HepG2 (cell line): ENCODE data around the gene CTNNBIP1. TPM values are rescaled to one million over a fixed set of nuclear protein-coding genes. Genes with fewer than 3 reads are reported as not detected.

Source experiments
- ATAC-seq: fragments of 200-7000 bp; cut with Tn5 transposase; 3 replicates; pipeline ENCODE4 v1.9.1; 2020; ENCODE audit warnings: mild to moderate bottlenecking, moderate library complexity
- BruUV-seq: library from RNA; stranded (reverse); fragments of 400-500 nt; replicated peaks from 2 replicates; lab custom pipeline; 2021; lab: Mats Ljungman, UMichigan
- CTCF ChIA-PET: fragments of 300-600 bp; formaldehyde crosslinking; extraction: SDS; loops from one replicate; lab custom pipeline; 2021; ENCODE audit warnings: low total read pairs, inconsistent platforms, low intra/inter-chr PET ratio; lab: Yijun Ruan, JAX
- POLR2A ChIA-PET: fragments of 350-600 bp; sonication (Branson Sonifier 250); formaldehyde crosslinking; loops from one replicate; lab custom pipeline; 2020; ENCODE audit warnings: antibody characterized with exemption, inconsistent platforms; lab: Yijun Ruan, JAX
- DNase-seq: peaks from one replicate; pipeline ENCODE4 v3.0.0-alpha.2; 2015; ENCODE audit warnings: low spot score
- FAIRE-seq: peaks from 3 replicates; lab custom pipeline; 2011; peaks lifted over from hg19 to GRCh38; lab: Jason Lieb, UNC
- H2AFZ ChIP-seq: one replicate; pipeline ENCODE4 v1.6.1; 2011; ENCODE audit warnings: low read length, inconsistent platforms
- H3K27ac ChIP-seq: fragments of 300-600 bp; 3 replicates; pipeline ENCODE4 v1.8.0; 2011; ENCODE audit warnings: mixed run types, mild to moderate bottlenecking, mixed read lengths, low read length, inconsistent platforms; ENCODE audit not compliant: insufficient read depth; ENCODE audit errors: extremely low read length
- H3K27me3 ChIP-seq, 2 experiments: fragments of 200-600 bp in 1 of 2; 2 replicates in 1 of 2; 3 replicates in 1 of 2; pipeline versions ENCODE4 v1.6.0 to v1.8.0; 2011; ENCODE audit warnings: low read length in 2 of 2, mild to moderate bottlenecking in 2 of 2, moderate library complexity in 2 of 2, inconsistent platforms in 1 of 2; ENCODE audit not compliant: insufficient read depth in 2 of 2, control insufficient read depth in 1 of 2
- H3K36me3 ChIP-seq, 2 experiments: fragments of 200-600 bp in 1 of 2; replicated peaks in 1 of 2; 2 replicates in 1 of 2; 3 replicates in 1 of 2; pipeline versions ENCODE4 v1.5.1 to v1.8.0; 2011; ENCODE audit warnings: low read length in 2 of 2, inconsistent platforms in 1 of 2; ENCODE audit not compliant: insufficient read depth in 2 of 2, control insufficient read depth in 1 of 2
- H3K4me1 ChIP-seq: 2 replicates; pipeline ENCODE4 v1.5.1; 2012; ENCODE audit warnings: low read length, inconsistent platforms; ENCODE audit not compliant: insufficient read depth
- H3K4me2 ChIP-seq: 2 replicates; pipeline ENCODE4 v1.6.0; 2011; ENCODE audit warnings: low read depth, low read length, inconsistent platforms
- H3K4me3 ChIP-seq, 3 experiments: fragments of 200-600 bp in 1 of 3; sonication (generic), shearing (Covaris generic) in 1 of 3; replicated peaks in 1 of 3; 2 replicates each; pipeline ENCODE4 v1.5.1; 2011 to 2016; ENCODE audit warnings: low read length in 3 of 3, inconsistent platforms in 2 of 3, low read depth in 2 of 3, mild to moderate bottlenecking in 2 of 3, control low read depth in 1 of 3, mixed read lengths in 1 of 3; ENCODE audit not compliant: insufficient read depth in 1 of 3
- H3K79me2 ChIP-seq: one replicate; pipeline ENCODE4 v1.6.1; 2011; ENCODE audit warnings: low read length, inconsistent platforms; ENCODE audit not compliant: insufficient read depth
- H3K9ac ChIP-seq: 2 replicates; pipeline ENCODE4 v1.6.0; 2011; ENCODE audit warnings: mild to moderate bottlenecking, low read depth, low read length, inconsistent platforms; ENCODE audit not compliant: insufficient read depth
- H3K9me3 ChIP-seq: 2 replicates; pipeline ENCODE4 v1.5.1; 2012; ENCODE audit warnings: mild to moderate bottlenecking, low read length
- H4K20me1 ChIP-seq: 2 replicates; pipeline ENCODE4 v1.6.0; 2011; ENCODE audit warnings: inconsistent platforms, mild to moderate bottlenecking, low read length, moderate library complexity; ENCODE audit not compliant: insufficient read depth
- CBFB ChIP-seq: sonication (generic); formaldehyde crosslinking; IDR thresholded peaks from 2 replicates; pipeline ENCODE4 v1.4.0; 2020; ENCODE audit warnings: missing genetic modification reagents
- ERF ChIP-seq: IDR thresholded peaks from 2 replicates; pipeline ENCODE4 v1.6.1; 2018; ENCODE audit warnings: missing biosample characterization, missing genetic modification reagents
- FOXJ3 ChIP-seq: sonication (generic); formaldehyde crosslinking; IDR thresholded peaks from 2 replicates; pipeline ENCODE4 v1.4.0; 2020; ENCODE audit warnings: missing genetic modification reagents, mild to moderate bottlenecking, borderline replicate concordance
- RAD21 ChIP-seq: fragments of 450-650 bp; formaldehyde crosslinking; IDR thresholded peaks from 2 replicates; pipeline ENCODE4 v1.5.0; 2020; ENCODE audit warnings: mild to moderate bottlenecking
- RXRA ChIP-seq: sonication (generic); formaldehyde crosslinking; IDR thresholded peaks from 2 replicates; pipeline ENCODE4 v1.5.1; 2020; ENCODE audit warnings: missing genetic modification reagents
- STAG1 ChIP-seq: sonication (generic); formaldehyde crosslinking; IDR thresholded peaks from 2 replicates; pipeline ENCODE4 v1.4.0; 2020; ENCODE audit warnings: missing genetic modification reagents
- XRCC5 ChIP-seq: fragments of 200-400 bp; formaldehyde crosslinking; optimal IDR thresholded peaks from 2 replicates; pipeline ENCODE3; 2017; ENCODE audit warnings: mild to moderate bottlenecking, low read length
- YEATS2 ChIP-seq: sonication (generic); formaldehyde crosslinking; IDR thresholded peaks from 2 replicates; pipeline ENCODE4 v1.4.0; 2020; ENCODE audit warnings: missing genetic modification reagents, borderline replicate concordance
- YY1 ChIP-seq: IDR thresholded peaks from 2 replicates; pipeline ENCODE4 v1.6.1; 2011; ENCODE audit warnings: low read length, low read depth, moderate library complexity, mild to moderate bottlenecking; ENCODE audit not compliant: insufficient read depth, insufficient replicate concordance
- ZNF572 ChIP-seq: sonication (generic); formaldehyde crosslinking; IDR thresholded peaks from 2 replicates; pipeline ENCODE4 v1.5.1; 2020; ENCODE audit warnings: mild to moderate bottlenecking, missing genetic modification reagents
- ZNF605 ChIP-seq: sonication (generic); formaldehyde crosslinking; IDR thresholded peaks from 2 replicates; pipeline ENCODE4 v1.8.0; 2022; ENCODE audit warnings: mild to moderate bottlenecking, missing genetic modification reagents
- ZNF614 ChIP-seq: IDR thresholded peaks from 2 replicates; pipeline ENCODE4 v1.6.1; 2018; ENCODE audit warnings: missing biosample characterization, missing genetic modification reagents, inconsistent platforms, borderline replicate concordance
- ZNF782 ChIP-seq: sonication (generic); formaldehyde crosslinking; IDR thresholded peaks from 2 replicates; pipeline ENCODE4 v1.4.0; 2020; ENCODE audit warnings: missing genetic modification reagents, mild to moderate bottlenecking, borderline replicate concordance
- ZNF792 ChIP-seq: IDR thresholded peaks from 2 replicates; pipeline ENCODE4 v1.6.1; 2016
- whole genome bisulfite sequencing: methylation state at CpG from one replicate; pipeline ENCODE4 v1.1.6; 2017; ENCODE audit warnings: low lambda C conversion rate; 5-methylcytosine and 5-hydroxymethylcytosine counted together
- in situ Hi-C: cut with HindIII; loops from 2 replicates; pipeline ENCODE4 v1.10.0; 2017; ENCODE audit warnings: low pct_unique_long_range_greater_than_20kb; ENCODE audit not compliant: extremely low pct_ligation_motif_present
- intact Hi-C: fragments of 100-400 bp; cut with micrococcal nuclease; formaldehyde crosslinking; loops from one replicate; pipeline ENCODE4 v1.10.0; 2022; ENCODE audit not compliant: unreplicated experiment
- polyA plus RNA-seq, 8 experiments: library from polyadenylated mRNA; depleted of rRNA in 3 of 8; stranded (reverse) in 7 of 8; unstranded in 1 of 8; fragments of >200 nt; fragmentation: Illumina TruSeq in 4 of 8; extraction: Trizol in 4 of 8; gene quantifications; 2 replicates each; pipeline versions ENCODE4 v1.2.1 to v1.2.3, GENCODE V29; 2011 to 2016; ENCODE audit warnings: low read depth in 4 of 8, missing spikeins in 1 of 8, mixed read lengths in 1 of 8; ENCODE audit not compliant: insufficient read depth in 1 of 8
- total RNA-seq, 5 experiments: library from RNA; depleted of rRNA; stranded (reverse); fragments of >200 nt; fragmentation: Illumina TruSeq; extraction: Trizol; gene quantifications; 2 replicates each; pipeline ENCODE4 v1.2.3, GENCODE V29; 2016; ENCODE audit warnings: low read depth in 1 of 5
- TF ChIP-seq, protein P1 (sequence below): sonication (generic); formaldehyde crosslinking; IDR thresholded peaks from 2 replicates; pipeline ENCODE4 v1.9.0; 2022; ENCODE audit warnings: missing genetic modification reagents, mild to moderate bottlenecking, borderline replicate concordance
- TF ChIP-seq, protein P2 (sequence below): sonication (generic); formaldehyde crosslinking; IDR thresholded peaks from 2 replicates; pipeline ENCODE4 v1.5.1; 2020; ENCODE audit warnings: mild to moderate bottlenecking, moderate library complexity, missing genetic modification reagents
- TF ChIP-seq, protein P3 (sequence below): IDR thresholded peaks from 2 replicates; pipeline ENCODE4 v1.6.1; 2012; ENCODE audit warnings: low read depth, low read length, improper control_type of control experiment

CTNNBIP1 gene
- total and polyA plus RNA-seq, 2 of the 13 experiments (the other 11 are each of a cell fraction or from before 2014, with no cell fraction given): 71.7 to 83.0 TPM

DNA sequence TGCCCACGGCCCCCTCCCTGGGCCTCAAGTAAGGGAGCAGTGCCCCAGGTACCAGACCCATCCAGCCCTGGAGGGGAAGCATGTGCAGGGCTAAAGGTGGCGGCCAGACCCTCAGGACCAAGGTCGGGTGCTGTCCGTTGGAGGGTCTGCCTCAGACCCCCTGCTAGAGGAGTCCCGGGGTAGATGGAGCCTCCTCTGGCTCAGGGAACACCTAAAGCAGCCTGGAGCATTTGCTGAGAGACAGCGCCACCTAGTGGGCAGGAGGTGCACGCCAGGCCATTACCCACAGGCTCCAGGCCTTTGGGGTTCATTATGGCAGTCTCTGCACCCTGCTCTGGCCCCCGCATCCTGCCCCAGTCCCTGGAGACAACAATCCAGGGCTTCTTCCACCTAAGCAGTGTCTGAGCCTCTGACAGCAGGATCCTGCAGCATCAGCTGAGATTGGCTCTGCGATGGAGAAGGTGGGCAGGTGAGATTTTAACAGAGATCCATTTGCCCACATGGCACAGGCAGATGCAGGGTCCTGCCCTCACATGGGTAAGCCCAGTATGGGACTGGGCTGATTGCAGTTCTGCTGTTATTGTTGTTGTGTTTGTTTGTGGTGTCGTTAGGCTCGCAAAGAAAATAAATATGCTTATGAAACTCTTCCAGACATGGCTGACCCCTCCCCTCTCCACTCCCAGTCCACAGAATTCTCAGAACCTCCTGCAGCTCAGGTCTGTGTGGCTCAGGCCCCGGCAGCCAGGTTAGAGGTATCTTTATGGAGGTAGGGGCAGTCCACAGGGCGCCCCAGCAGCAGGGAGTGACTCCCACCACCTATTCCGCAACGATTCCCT is 42.4 kb downstream of the CTNNBIP1 start:
- Histone ChIP-seq H3K9ac (no peak overlapping the region), H3K4me1 (peaks cover 28% of the 10 kb centered on the region), H3K9me3 (no peaks in the 10 kb centered on the region), H3K4me3 (no peak overlapping the region), H3K4me2 (no peak overlapping the region), H2AFZ (no peak overlapping the region), H3K27me3 (no peaks in the 10 kb centered on the region), H3K27ac (no peak overlapping the region), H3K79me2 (no peaks in the 10 kb centered on the region), H3K36me3 (peaks cover 21 to 37% of the 10 kb centered on the region in 2 experiments), H4K20me1 (no peaks in the 10 kb centered on the region)
- DNase-seq (peak; percentile 46), FAIRE-seq (peak; percentile 49), ATAC-seq (peak; percentile 85)
- CTCF ChIA-PET: interaction anchor here (1.6 to 2.8 kb wide), 2 partner anchors 83 to 241 kb away, joined by 8 to 41 read pairs; no protein-coding TSS in a partner anchor
- POLR2A ChIA-PET: no interaction called here
- 70% methylated on average over 2 of the region's 15 CpGs for WGBS
- intact Hi-C loops: loop anchor here (1.0 to 5.0 kb wide), 3 partner anchors 83 to 240 kb away; no protein-coding TSS in a partner anchor
- no TSS peak for BruUV-seq
- in situ Hi-C loops: loop anchor here (5.0 kb wide), 1 partner anchor 80 kb away; no protein-coding TSS in a partner anchor
- TF ChIP-seq CBFB (no peak), ZNF792 (CRISPR knock-in tag) (no peak), ERF (CRISPR knock-in tag) (0 out of 2 replicates have a peak, but pooled peaks have one; percentile 39), FOXJ3 (0 out of 2 replicates have a peak, but pooled peaks have one; percentile 32), YY1 (peak; percentile 48), RXRA (CRISPR knock-in tag) (0 out of 2 replicates have a peak, but pooled peaks have one; percentile 13), YEATS2 (CRISPR knock-in tag) (peak; percentile 26; the same call in 1 of the 2 replicates), ZNF782 (CRISPR knock-in tag) (no peak), ZNF614 (CRISPR knock-in tag) (peak; percentile 65; the same call in 1 of the 2 replicates), ZNF572 (CRISPR knock-in tag) (peak; percentile 21; the same call in 1 of the 2 replicates), RAD21 (peak; percentile 94), XRCC5 (peak; percentile 61), STAG1 (CRISPR knock-in tag) (peak; percentile 94), ZNF605 (CRISPR knock-in tag) (no peak)
- TF ChIP-seq, protein P1, sequence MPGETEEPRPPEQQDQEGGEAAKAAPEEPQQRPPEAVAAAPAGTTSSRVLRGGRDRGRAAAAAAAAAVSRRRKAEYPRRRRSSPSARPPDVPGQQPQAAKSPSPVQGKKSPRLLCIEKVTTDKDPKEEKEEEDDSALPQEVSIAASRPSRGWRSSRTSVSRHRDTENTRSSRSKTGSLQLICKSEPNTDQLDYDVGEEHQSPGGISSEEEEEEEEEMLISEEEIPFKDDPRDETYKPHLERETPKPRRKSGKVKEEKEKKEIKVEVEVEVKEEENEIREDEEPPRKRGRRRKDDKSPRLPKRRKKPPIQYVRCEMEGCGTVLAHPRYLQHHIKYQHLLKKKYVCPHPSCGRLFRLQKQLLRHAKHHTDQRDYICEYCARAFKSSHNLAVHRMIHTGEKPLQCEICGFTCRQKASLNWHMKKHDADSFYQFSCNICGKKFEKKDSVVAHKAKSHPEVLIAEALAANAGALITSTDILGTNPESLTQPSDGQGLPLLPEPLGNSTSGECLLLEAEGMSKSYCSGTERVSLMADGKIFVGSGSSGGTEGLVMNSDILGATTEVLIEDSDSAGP: peak; percentile 57; the same call in 1 of the 2 replicates
- TF ChIP-seq, protein P2, sequence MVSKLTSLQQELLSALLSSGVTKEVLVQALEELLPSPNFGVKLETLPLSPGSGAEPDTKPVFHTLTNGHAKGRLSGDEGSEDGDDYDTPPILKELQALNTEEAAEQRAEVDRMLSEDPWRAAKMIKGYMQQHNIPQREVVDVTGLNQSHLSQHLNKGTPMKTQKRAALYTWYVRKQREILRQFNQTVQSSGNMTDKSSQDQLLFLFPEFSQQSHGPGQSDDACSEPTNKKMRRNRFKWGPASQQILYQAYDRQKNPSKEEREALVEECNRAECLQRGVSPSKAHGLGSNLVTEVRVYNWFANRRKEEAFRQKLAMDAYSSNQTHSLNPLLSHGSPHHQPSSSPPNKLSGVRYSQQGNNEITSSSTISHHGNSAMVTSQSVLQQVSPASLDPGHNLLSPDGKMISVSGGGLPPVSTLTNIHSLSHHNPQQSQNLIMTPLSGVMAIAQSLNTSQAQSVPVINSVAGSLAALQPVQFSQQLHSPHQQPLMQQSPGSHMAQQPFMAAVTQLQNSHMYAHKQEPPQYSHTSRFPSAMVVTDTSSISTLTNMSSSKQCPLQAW (CRISPR knock-in tag): peak; percentile 50; the same call in 1 of the 2 replicates
- TF ChIP-seq, protein P3, sequence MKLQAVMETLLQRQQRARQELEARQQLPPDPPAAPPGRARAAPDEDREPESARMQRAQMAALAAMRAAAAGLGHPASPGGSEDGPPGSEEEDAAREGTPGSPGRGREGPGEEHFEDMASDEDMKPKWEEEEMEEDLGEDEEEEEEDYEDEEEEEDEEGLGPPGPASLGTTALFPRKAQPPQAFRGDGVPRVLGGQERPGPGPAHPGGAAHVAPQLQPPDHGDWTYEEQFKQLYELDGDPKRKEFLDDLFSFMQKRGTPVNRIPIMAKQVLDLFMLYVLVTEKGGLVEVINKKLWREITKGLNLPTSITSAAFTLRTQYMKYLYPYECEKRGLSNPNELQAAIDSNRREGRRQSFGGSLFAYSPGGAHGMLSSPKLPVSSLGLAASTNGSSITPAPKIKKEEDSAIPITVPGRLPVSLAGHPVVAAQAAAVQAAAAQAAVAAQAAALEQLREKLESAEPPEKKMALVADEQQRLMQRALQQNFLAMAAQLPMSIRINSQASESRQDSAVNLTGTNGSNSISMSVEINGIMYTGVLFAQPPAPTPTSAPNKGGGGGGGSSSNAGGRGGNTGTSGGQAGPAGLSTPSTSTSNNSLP: no peak
